Measurements from ENCODE around the gene PRR23E. TPM values are rescaled to one million over a fixed set of nuclear protein-coding genes. Genes with fewer than 3 reads are reported as not detected.

PRR23E gene, protein sequence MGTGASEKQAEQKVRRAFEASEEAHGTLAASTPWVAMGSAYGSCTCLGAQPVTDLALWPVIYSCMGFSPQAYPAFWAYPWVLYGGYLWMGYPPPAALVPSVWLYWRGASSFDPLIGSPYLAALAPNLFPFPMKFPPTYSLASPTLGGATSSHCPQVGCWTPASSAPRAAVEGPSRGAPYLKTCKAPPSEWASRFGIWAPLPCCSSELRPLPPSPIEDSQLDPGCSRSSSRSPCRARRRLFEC
- total RNA-seq (not detected), polyA plus RNA-seq (ENCODE audit: insufficient read length in 2 of 2) (not detected)
- long read RNA-seq, donor 1 = 0 reads
- long read RNA-seq, donor 2 = 0 reads
- long read RNA-seq, donor 3 = 0 reads
- long read RNA-seq, donor 4 = 0 reads

DNA sequence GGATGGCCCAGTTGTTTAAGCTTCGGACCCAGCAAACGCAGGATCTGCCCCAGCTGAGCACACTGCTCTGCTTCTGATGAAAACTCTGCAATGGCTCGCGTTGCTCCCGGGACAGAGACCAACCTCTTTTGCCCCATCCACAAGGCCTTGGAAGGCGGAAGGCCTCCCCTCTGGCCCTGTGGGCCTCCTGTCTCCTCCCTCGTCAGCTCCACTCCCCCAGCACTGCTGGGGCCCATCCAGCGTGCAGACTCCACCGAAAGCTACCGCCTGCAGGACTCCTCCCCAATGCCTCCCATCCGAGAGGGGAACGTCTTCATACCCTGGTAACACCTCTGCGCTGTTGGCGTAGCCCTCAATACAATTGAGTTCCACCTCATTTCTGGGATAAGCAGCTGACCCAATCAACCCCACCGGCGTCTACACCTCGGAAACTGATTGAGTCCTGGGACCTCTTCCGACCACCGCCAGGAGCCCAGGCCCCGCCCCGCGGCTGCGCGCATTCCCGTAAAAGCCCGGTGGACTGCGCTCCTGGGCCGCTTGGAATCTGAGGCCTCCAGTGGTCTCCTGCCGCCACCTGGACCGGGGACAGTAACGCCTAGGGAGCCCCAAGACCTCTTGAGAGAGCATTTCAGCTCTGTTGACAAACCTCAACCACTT, at the start of gene PRR23E:
PRR23E (plus strand) TSS at position 556 of the 657 bp plus-strand sequence. CDS start 3,555 bp downstream, outside the sequence.
- no peak for DNase-seq (ENCODE audit: low read depth in 4 of 6, low spot score in 6 of 6)
- Histone ChIP-seq H3K9me3 (ENCODE audit: control insufficient read depth, insufficient read depth, low read length) (peaks cover 2% of the 10 kb centered on the region), H3K27ac (ENCODE audit: low read depth, low read length) (no peak within 1 kb of the TSS), H3K4me1 (ENCODE audit: control insufficient read depth, insufficient read depth, low read length) (no peaks in the 10 kb centered on the region), H3K27me3 (ENCODE audit: control insufficient read depth, insufficient read depth, low read length) (no peaks in the 10 kb centered on the region), H3K36me3 (ENCODE audit: control insufficient read depth, insufficient read depth, low read length) (no peaks in the 10 kb centered on the region), H3K4me3 (ENCODE audit: low read depth, low read length) (no peak within 1 kb of the TSS)
- 89% methylated on average over 31 of the region's 31 CpGs for WGBS (ENCODE audit: insufficient coverage)

- peaks cover 8% of the 10 kb centered on the region for H3K4me1 ChIP-seq (ENCODE audit: control insufficient read depth, insufficient read depth, low read length)
- no peaks in the 10 kb centered on the region for H3K27me3 ChIP-seq (ENCODE audit: control insufficient read depth, insufficient read depth, low read length)
- no peaks in the 10 kb centered on the region for H3K9me3 ChIP-seq (ENCODE audit: control insufficient read depth, insufficient read depth, low read length)
- H3K27ac ChIP-seq (ENCODE audit: low read depth, low read length) = no peak overlapping the region
- no peak overlapping the region for H3K4me3 ChIP-seq (ENCODE audit: low read depth, low read length)
- DNase-seq (ENCODE audit: low read depth in 4 of 6, low spot score in 6 of 6) = no peak
- no CpG with 5 or more reads among the region's 2 CpGs for WGBS (ENCODE audit: insufficient coverage)
- no peaks in the 10 kb centered on the region for H3K36me3 ChIP-seq (ENCODE audit: control insufficient read depth, insufficient read depth, low read length)
Observed at GRCh38 chr3:127143172-127143571, 49.8 kb upstream of the PRR23E start.

- Histone ChIP-seq H3K27me3 (ENCODE audit: control insufficient read depth, insufficient read depth, low read length) (no peaks in the 10 kb centered on the region), H3K36me3 (ENCODE audit: control insufficient read depth, insufficient read depth, low read length) (no peaks in the 10 kb centered on the region), H3K9me3 (ENCODE audit: control insufficient read depth, insufficient read depth, low read length) (no peaks in the 10 kb centered on the region), H3K27ac (ENCODE audit: low read depth, low read length) (no peak overlapping the region), H3K4me1 (ENCODE audit: control insufficient read depth, insufficient read depth, low read length) (no peaks in the 10 kb centered on the region), H3K4me3 (ENCODE audit: low read depth, low read length) (no peak overlapping the region)
- WGBS (ENCODE audit: insufficient coverage) = 88% methylated on average over 6 of the region's 6 CpGs
- DNase-seq (ENCODE audit: low read depth in 4 of 6, low spot score in 6 of 6) = no peak
Observed at GRCh38 chr3:127144631-127145030, 48.3 kb upstream of the PRR23E start.

DNA sequence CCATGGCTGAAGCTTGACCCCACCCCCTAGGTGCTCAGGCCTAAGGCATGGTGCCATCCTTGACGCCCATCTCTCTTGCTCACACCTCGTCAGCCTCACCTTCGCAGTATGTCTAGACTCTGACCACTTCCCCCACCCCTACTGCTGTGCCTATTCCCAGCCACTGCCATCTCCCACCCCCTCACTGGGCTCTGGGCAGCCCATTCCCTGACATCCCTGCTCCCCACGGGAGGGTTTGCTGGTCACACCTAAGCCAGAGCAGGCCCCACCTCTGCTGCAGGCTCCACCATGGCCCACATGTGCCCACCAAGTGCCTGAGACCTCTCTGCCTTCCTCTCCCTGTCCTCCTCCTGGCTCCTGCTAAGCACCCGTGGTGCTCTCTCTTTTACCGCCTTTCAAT, 47.7 kb upstream of the PRR23E start:
- 90% methylated on average over 5 of the region's 6 CpGs for WGBS (ENCODE audit: insufficient coverage)
- Histone ChIP-seq H3K36me3 (ENCODE audit: control insufficient read depth, insufficient read depth, low read length) (no peaks in the 10 kb centered on the region), H3K9me3 (ENCODE audit: control insufficient read depth, insufficient read depth, low read length) (no peaks in the 10 kb centered on the region), H3K27ac (ENCODE audit: low read depth, low read length) (no peak overlapping the region), H3K4me3 (ENCODE audit: low read depth, low read length) (no peak overlapping the region), H3K27me3 (ENCODE audit: control insufficient read depth, insufficient read depth, low read length) (no peaks in the 10 kb centered on the region), H3K4me1 (ENCODE audit: control insufficient read depth, insufficient read depth, low read length) (no peaks in the 10 kb centered on the region)
- no peak for DNase-seq (ENCODE audit: low read depth in 4 of 6, low spot score in 6 of 6)

DNA sequence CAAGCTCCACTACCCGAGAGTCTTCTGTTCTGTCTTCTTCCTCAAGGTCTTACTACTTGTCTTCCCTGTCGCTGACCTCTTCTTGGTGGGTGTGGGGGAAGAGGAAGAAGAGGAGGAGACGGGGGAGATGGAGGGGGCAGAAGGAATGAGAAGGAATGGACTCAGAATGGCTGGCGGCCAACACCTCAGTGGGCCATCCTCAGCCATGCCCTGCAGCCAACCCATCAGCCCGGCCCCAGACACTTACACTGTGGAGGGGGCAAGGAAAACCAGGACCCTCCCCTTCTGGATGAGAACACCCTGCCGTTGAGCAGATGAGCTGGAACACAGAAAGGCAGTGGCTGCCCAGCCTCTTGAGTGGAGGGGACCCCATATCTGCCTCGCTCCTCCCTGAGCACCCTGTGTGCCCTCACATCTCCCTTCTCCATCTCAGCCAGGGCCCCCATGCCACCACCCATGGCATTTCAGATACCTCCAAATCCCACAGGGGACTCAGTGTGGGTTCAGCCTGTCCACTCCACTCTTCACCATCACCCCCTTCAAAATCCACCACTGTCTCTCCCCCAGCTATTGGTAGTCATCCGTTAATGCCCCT, 45.5 kb upstream of the PRR23E start:
- H3K27me3 ChIP-seq (ENCODE audit: control insufficient read depth, insufficient read depth, low read length) = no peaks in the 10 kb centered on the region
- no peak overlapping the region for H3K4me3 ChIP-seq (ENCODE audit: low read depth, low read length)
- no peaks in the 10 kb centered on the region for H3K36me3 ChIP-seq (ENCODE audit: control insufficient read depth, insufficient read depth, low read length)
- H3K27ac ChIP-seq (ENCODE audit: low read depth, low read length) = no peak overlapping the region
- peaks cover 5% of the 10 kb centered on the region for H3K4me1 ChIP-seq (ENCODE audit: control insufficient read depth, insufficient read depth, low read length)
- H3K9me3 ChIP-seq (ENCODE audit: control insufficient read depth, insufficient read depth, low read length) = no peaks in the 10 kb centered on the region
- DNase-seq (ENCODE audit: low read depth in 4 of 6, low spot score in 6 of 6) = no peak
- 79% methylated on average over 3 of the region's 8 CpGs for WGBS (ENCODE audit: insufficient coverage)

GRCh38 chr3:127149621-127150310, 43.2 kb upstream of the PRR23E start:
- DNase-seq (ENCODE audit: low read depth in 4 of 6, low spot score in 6 of 6) = no peak
- no peak overlapping the region for H3K4me3 ChIP-seq (ENCODE audit: low read depth, low read length)
- H3K27ac ChIP-seq (ENCODE audit: low read depth, low read length) = no peak overlapping the region
- no peaks in the 10 kb centered on the region for H3K9me3 ChIP-seq (ENCODE audit: control insufficient read depth, insufficient read depth, low read length)
- WGBS (ENCODE audit: insufficient coverage) = 85% methylated on average over 6 of the region's 6 CpGs
- no peaks in the 10 kb centered on the region for H3K36me3 ChIP-seq (ENCODE audit: control insufficient read depth, insufficient read depth, low read length)
- peaks cover 5% of the 10 kb centered on the region for H3K4me1 ChIP-seq (ENCODE audit: control insufficient read depth, insufficient read depth, low read length)
- no peaks in the 10 kb centered on the region for H3K27me3 ChIP-seq (ENCODE audit: control insufficient read depth, insufficient read depth, low read length)

DNA sequence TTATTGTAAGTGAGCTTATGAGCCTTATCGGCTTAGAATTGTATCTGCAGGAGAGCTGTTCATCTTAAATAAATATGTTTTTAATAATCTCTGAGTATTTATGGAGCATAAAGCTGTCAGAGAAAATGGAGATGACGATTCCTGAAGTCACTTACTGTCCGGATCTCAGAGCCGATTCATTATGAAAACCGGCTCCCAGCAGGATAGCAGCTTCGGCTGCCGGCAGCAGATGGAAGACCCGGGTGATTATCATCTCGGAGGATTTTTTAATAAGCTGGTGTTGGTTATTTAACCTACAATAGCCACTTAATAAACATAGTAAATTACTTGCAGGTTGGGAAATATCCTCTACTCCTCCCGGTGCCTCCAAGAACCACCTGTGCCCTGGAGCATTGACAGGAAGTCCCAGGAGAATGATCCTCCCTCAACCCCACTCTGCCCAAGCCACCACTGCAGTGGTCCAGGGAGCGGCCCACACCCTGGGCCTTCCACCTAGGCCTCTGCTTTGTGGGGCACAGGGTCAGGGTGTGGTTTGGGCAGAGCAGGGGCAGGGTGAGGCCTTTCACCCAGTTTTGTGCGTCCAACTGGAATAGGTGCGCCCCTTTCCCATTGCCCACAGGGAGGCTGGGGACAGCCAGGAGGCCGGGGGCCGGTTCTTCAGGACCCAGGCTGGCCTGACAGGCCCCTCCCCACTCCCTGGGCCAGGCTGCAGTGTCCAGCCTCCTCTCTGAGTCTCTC, 42.2 kb upstream of the PRR23E start:
- no peaks in the 10 kb centered on the region for H3K36me3 ChIP-seq (ENCODE audit: control insufficient read depth, insufficient read depth, low read length)
- H3K4me3 ChIP-seq (ENCODE audit: low read depth, low read length) = no peak overlapping the region
- no peaks in the 10 kb centered on the region for H3K27me3 ChIP-seq (ENCODE audit: control insufficient read depth, insufficient read depth, low read length)
- 91% methylated on average over 5 of the region's 15 CpGs for WGBS (ENCODE audit: insufficient coverage)
- H3K9me3 ChIP-seq (ENCODE audit: control insufficient read depth, insufficient read depth, low read length) = no peaks in the 10 kb centered on the region
- H3K4me1 ChIP-seq (ENCODE audit: control insufficient read depth, insufficient read depth, low read length) = peaks cover 5% of the 10 kb centered on the region
- DNase-seq (ENCODE audit: low read depth in 4 of 6, low spot score in 6 of 6) = peak in 1 of 6 donors; percentile 88
- no peak overlapping the region for H3K27ac ChIP-seq (ENCODE audit: low read depth, low read length)

DNA sequence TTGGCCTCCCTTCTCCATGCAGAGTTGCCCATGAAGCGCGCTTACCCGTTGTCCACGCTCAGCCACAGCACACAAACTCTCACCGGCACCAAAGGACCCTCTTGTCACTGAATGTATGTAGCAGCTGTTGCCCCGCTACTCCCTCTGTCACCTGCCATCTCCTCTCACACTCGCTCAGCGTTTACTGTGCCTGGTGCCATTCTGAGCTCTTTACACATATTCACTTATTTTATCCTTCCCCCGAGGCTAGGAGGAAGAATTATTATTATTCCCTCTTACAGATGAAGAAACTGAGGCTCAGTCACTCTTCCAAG, 41.7 kb upstream of the PRR23E start:
- Histone ChIP-seq H3K9me3 (ENCODE audit: control insufficient read depth, insufficient read depth, low read length) (no peaks in the 10 kb centered on the region), H3K36me3 (ENCODE audit: control insufficient read depth, insufficient read depth, low read length) (no peaks in the 10 kb centered on the region), H3K27ac (ENCODE audit: low read depth, low read length) (no peak overlapping the region), H3K4me3 (ENCODE audit: low read depth, low read length) (no peak overlapping the region), H3K27me3 (ENCODE audit: control insufficient read depth, insufficient read depth, low read length) (no peaks in the 10 kb centered on the region), H3K4me1 (ENCODE audit: control insufficient read depth, insufficient read depth, low read length) (peaks cover 5% of the 10 kb centered on the region)
- WGBS (ENCODE audit: insufficient coverage) = 88% methylated on average over 5 of the region's 9 CpGs
- no peak for DNase-seq (ENCODE audit: low read depth in 4 of 6, low spot score in 6 of 6)

GRCh38 chr3:127151992-127152650, 40.8 kb upstream of the PRR23E start:
- H3K9me3 ChIP-seq (ENCODE audit: control insufficient read depth, insufficient read depth, low read length) = no peaks in the 10 kb centered on the region
- WGBS (ENCODE audit: insufficient coverage) = 80% methylated on average over 1 of the region's 2 CpGs
- H3K4me1 ChIP-seq (ENCODE audit: control insufficient read depth, insufficient read depth, low read length) = peaks cover 12% of the 10 kb centered on the region
- no peak overlapping the region for H3K4me3 ChIP-seq (ENCODE audit: low read depth, low read length)
- no peak for DNase-seq (ENCODE audit: low read depth in 4 of 6, low spot score in 6 of 6)
- no peaks in the 10 kb centered on the region for H3K36me3 ChIP-seq (ENCODE audit: control insufficient read depth, insufficient read depth, low read length)
- no peak overlapping the region for H3K27ac ChIP-seq (ENCODE audit: low read depth, low read length)
- no peaks in the 10 kb centered on the region for H3K27me3 ChIP-seq (ENCODE audit: control insufficient read depth, insufficient read depth, low read length)
